SK-N-SH (cell line): ENCODE results near the gene CENPP. TPM values are rescaled to one million over a fixed set of nuclear protein-coding genes. Genes with fewer than 3 reads are reported as not detected.

Source experiments
- CTCF ChIA-PET: fragments of 300-600, 350-600 bp; formaldehyde crosslinking; extraction: SDS; loops from one replicate; lab custom pipeline; 2021; lab: Yijun Ruan, JAX
- POLR2A ChIA-PET: fragments of 350-600 bp; sonication (Branson Sonifier 250); formaldehyde crosslinking; extraction: SDS; loops from one replicate; lab custom pipeline; 2020; ENCODE audit warnings: antibody characterized with exemption, inconsistent platforms; lab: Yijun Ruan, JAX
- DNase-seq: peaks from one replicate; pipeline ENCODE4 v3.0.0; 2012
- H2AFZ ChIP-seq: fragments of 200-600 bp; sonication (generic); 2 replicates; pipeline ENCODE4 v1.8.1; 2016; ENCODE audit warnings: antibody characterized with exemption, mild to moderate bottlenecking, low read depth
- H3F3A ChIP-seq: fragments of 200-600 bp; sonication (generic); replicated peaks from 2 replicates; pipeline ENCODE3; 2016; ENCODE audit warnings: antibody characterized with exemption, mild to moderate bottlenecking; ENCODE audit not compliant: insufficient read depth
- H3K27ac ChIP-seq, 2 experiments: fragments of 200-500 bp in 1 of 2; fragments of 200-600 bp in 1 of 2; sonication (Bioruptor generic) in 1 of 2; sonication (generic), shearing (Covaris generic) in 1 of 2; 2 replicates each; pipeline versions ENCODE4 v1.5.1 to v1.6.1; 2014 to 2016; ENCODE audit warnings: low read depth in 2 of 2, inconsistent platforms in 1 of 2, low read length in 1 of 2, mild to moderate bottlenecking in 1 of 2, mixed read lengths in 1 of 2
- H3K27me3 ChIP-seq: fragments of 200-600 bp; sonication (generic), shearing (Covaris generic); 2 replicates; pipeline ENCODE4 v1.6.1; 2016; ENCODE audit warnings: mixed run types; ENCODE audit not compliant: insufficient read depth
- H3K36me3 ChIP-seq, 2 experiments: fragments of 200-500 bp in 1 of 2; fragments of 200-600 bp in 1 of 2; sonication (Bioruptor generic) in 1 of 2; sonication (generic) in 1 of 2; replicated peaks in 1 of 2; 2 replicates each; pipeline versions ENCODE3 to v1.5.1; 2014 to 2016; ENCODE audit warnings: low read length in 1 of 2, mild to moderate bottlenecking in 1 of 2; ENCODE audit not compliant: insufficient read depth in 2 of 2, control insufficient read depth in 1 of 2
- H3K4me1 ChIP-seq, 2 experiments: fragments of 200-500 bp in 1 of 2; fragments of 200-600 bp in 1 of 2; sonication (Bioruptor generic) in 1 of 2; sonication (generic), shearing (Covaris generic) in 1 of 2; 2 replicates each; pipeline versions ENCODE4 v1.5.1 to v1.6.1; 2014 to 2016; ENCODE audit warnings: low read depth in 1 of 2, low read length in 1 of 2, mixed run types in 1 of 2; ENCODE audit not compliant: insufficient read depth in 2 of 2, control insufficient read depth in 1 of 2
- H3K4me2 ChIP-seq: fragments of 200-600 bp; sonication (generic), shearing (Covaris generic); 2 replicates; pipeline ENCODE4 v1.6.1; 2017; ENCODE audit warnings: mixed run types
- H3K4me3 ChIP-seq, 2 experiments: fragments of 200-500 bp in 1 of 2; fragments of 200-600 bp in 1 of 2; sonication (Bioruptor generic) in 1 of 2; sonication (generic), shearing (Covaris generic) in 1 of 2; 2 replicates each; pipeline versions ENCODE4 v1.5.1 to v1.8.1; 2014 to 2016; ENCODE audit warnings: low read depth in 2 of 2, inconsistent platforms in 1 of 2, low read length in 1 of 2, mild to moderate bottlenecking in 1 of 2, mixed read lengths in 1 of 2, moderate library complexity in 1 of 2
- H3K79me2 ChIP-seq: fragments of 200-600 bp; sonication (generic); 2 replicates; pipeline ENCODE4 v1.8.1; 2017; ENCODE audit warnings: mild to moderate bottlenecking; ENCODE audit not compliant: insufficient read depth
- H3K9ac ChIP-seq: fragments of 200-600 bp; sonication (generic); 2 replicates; pipeline ENCODE4 v1.6.1; 2017; ENCODE audit warnings: mixed run types
- H3K9me2 ChIP-seq: fragments of 200-600 bp; sonication (generic); 2 replicates; pipeline ENCODE4 v1.6.1; 2017; ENCODE audit warnings: mixed run types
- H3K9me3 ChIP-seq: fragments of 200-600 bp; sonication (generic); 2 replicates; pipeline ENCODE4 v1.6.1; 2017; ENCODE audit warnings: mixed run types, mild to moderate bottlenecking, moderate library complexity
- H4K20me1 ChIP-seq: fragments of 200-600 bp; sonication (generic); 2 replicates; pipeline ENCODE4 v1.6.1; 2017; ENCODE audit warnings: mild to moderate bottlenecking, mixed run types; ENCODE audit not compliant: insufficient read depth
- CTCF ChIP-seq: fragments of 200-600 bp; sonication (generic); IDR thresholded peaks from 2 replicates; pipeline ENCODE4 v1.6.1; 2017; ENCODE audit warnings: antibody characterized with exemption, mild to moderate bottlenecking, moderate library complexity
- FOSL2 ChIP-seq: IDR thresholded peaks from 2 replicates; pipeline ENCODE4 v1.4.0; 2012; ENCODE audit warnings: low read depth, mild to moderate bottlenecking, moderate library complexity, borderline replicate concordance
- FOXJ3 ChIP-seq: sonication (generic); formaldehyde crosslinking; IDR thresholded peaks from 2 replicates; pipeline ENCODE4 v1.5.1; 2020; ENCODE audit warnings: mild to moderate bottlenecking, missing genetic modification reagents
- GABPA ChIP-seq: IDR thresholded peaks from 2 replicates; pipeline ENCODE4 v1.4.0; 2012; ENCODE audit warnings: low read depth, mild to moderate bottlenecking
- JUND ChIP-seq: IDR thresholded peaks from 2 replicates; pipeline ENCODE4 v1.4.0; 2012
- MXI1 ChIP-seq: IDR thresholded peaks from 2 replicates; pipeline ENCODE4 v1.6.1; 2012; ENCODE audit warnings: mild to moderate bottlenecking, low read depth, low read length, improper control_type of control experiment
- NFIC ChIP-seq: IDR thresholded peaks from 2 replicates; pipeline ENCODE4 v1.4.0; 2012; ENCODE audit warnings: borderline replicate concordance
- NRF1 ChIP-seq: IDR thresholded peaks from 2 replicates; pipeline ENCODE4 v1.6.1; 2012; ENCODE audit warnings: low read depth, mild to moderate bottlenecking, low read length
- POLR2AphosphoS5 ChIP-seq: IDR thresholded peaks from 2 replicates; pipeline ENCODE4 v1.6.1; 2012; ENCODE audit warnings: low read depth, low read length
- RAD21 ChIP-seq: IDR thresholded peaks from 2 replicates; pipeline ENCODE4 v1.6.1; 2012; ENCODE audit warnings: mild to moderate bottlenecking, low read length
- RCOR1 ChIP-seq: fragments of 150-350 bp; IDR thresholded peaks from 2 replicates; pipeline ENCODE4 v1.6.1; 2017; ENCODE audit warnings: antibody characterized with exemption, low read length
- SMC3 ChIP-seq: IDR thresholded peaks from 2 replicates; pipeline ENCODE4 v1.6.1; 2012; ENCODE audit warnings: low read depth, low read length, improper control_type of control experiment
- TAF1 ChIP-seq: IDR thresholded peaks from 2 replicates; pipeline ENCODE4 v1.6.1; 2012; ENCODE audit warnings: low read depth, mild to moderate bottlenecking, low read length, moderate library complexity, borderline replicate concordance
- WGBS: methylation state at CpG from one replicate; pipeline ENCODE4 v1.1.6; 2017; ENCODE audit warnings: low lambda C conversion rate; 5-methylcytosine and 5-hydroxymethylcytosine counted together
- polyA plus RNA-seq, 3 experiments: library from polyadenylated mRNA; depleted of rRNA; stranded (reverse); fragments of >200 nt; gene quantifications; 2 replicates each; pipeline ENCODE4 v1.2.3, GENCODE V29; 2012
- TF ChIP-seq, protein P1 (sequence below): IDR thresholded peaks from 2 replicates; pipeline ENCODE4 v1.4.0; 2012; ENCODE audit warnings: low read depth, borderline replicate concordance
- TF ChIP-seq, protein P2 (sequence below): IDR thresholded peaks from 2 replicates; pipeline ENCODE4; 2012
- TF ChIP-seq, protein P3 (sequence below): IDR thresholded peaks from 2 replicates; pipeline ENCODE4 v1.4.0; 2012; ENCODE audit warnings: low read depth, borderline replicate concordance

CENPP gene
- polyA plus RNA-seq, 1 of the 3 experiments (the other 2 are of a cell fraction) = 1.3 TPM

GRCh38 chr9:92528522-92528849 is 202.7 kb downstream of the CENPP start (continued):
- no peak for TF ChIP-seq FOXJ3 (CRISPR knock-in tag)

DNA sequence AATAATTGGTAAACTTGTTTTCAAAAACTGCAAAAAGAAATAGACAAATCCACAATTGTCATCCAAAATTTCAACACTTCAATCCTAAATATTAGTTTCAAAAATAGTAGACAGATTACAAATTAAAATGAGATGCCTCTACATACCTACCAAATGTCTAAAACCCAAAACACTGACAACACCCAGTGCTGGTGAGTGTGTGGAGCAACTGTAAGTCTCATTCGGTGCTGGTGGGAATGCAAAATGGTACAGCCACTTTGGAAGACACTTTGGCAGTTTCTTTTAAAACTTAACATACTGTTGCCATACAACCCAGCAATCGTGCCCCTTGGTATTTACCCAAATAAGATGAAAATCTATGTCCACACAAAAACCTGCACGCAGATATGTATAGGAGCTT is 203.4 kb downstream of the CENPP start:
- Histone ChIP-seq H3K27ac (no peak overlapping the region), H3F3A (no peaks in the 10 kb centered on the region), H4K20me1 (no peaks in the 10 kb centered on the region), H3K9me2 (no peaks in the 10 kb centered on the region), H3K4me1 (peaks cover 0 to 3% of the 10 kb centered on the region in 2 experiments; a peak in 2 of 4 replicates), H3K79me2 (no peaks in the 10 kb centered on the region), H3K9ac (no peak overlapping the region), H2AFZ (no peak overlapping the region), H3K9me3 (no peaks in the 10 kb centered on the region), H3K4me3 (no peak overlapping the region), H3K36me3 (no peaks in the 10 kb centered on the region), H3K27me3 (no peaks in the 10 kb centered on the region), H3K4me2 (no peak overlapping the region)
- TF ChIP-seq CTCF (no peak), RAD21 (no peak)
- ChIA-PET CTCF (no interaction called here), POLR2A (no interaction called here)
- WGBS = 88% methylated on average over 3 of the region's 3 CpGs
- no peak for DNase-seq

- Histone ChIP-seq H3K79me2 (no peaks in the 10 kb centered on the region), H3K27ac (no peak overlapping the region), H3K36me3 (no peaks in the 10 kb centered on the region), H3K4me2 (no peak overlapping the region), H3K4me1 (peaks cover 0 to 3% of the 10 kb centered on the region in 2 experiments; a peak in 3 of 4 replicates), H3K9me2 (no peaks in the 10 kb centered on the region), H3K27me3 (no peaks in the 10 kb centered on the region), H3F3A (no peaks in the 10 kb centered on the region), H3K9ac (no peak overlapping the region), H4K20me1 (no peaks in the 10 kb centered on the region), H2AFZ (no peak overlapping the region), H3K9me3 (no peaks in the 10 kb centered on the region), H3K4me3 (no peak overlapping the region)
- ChIA-PET CTCF (no interaction called here), POLR2A (no interaction called here)
- TF ChIP-seq JUND = no peak
- no peak for TF ChIP-seq NRF1
- no peak for TF ChIP-seq FOSL2
- TF ChIP-seq RAD21 = no peak
- TF ChIP-seq FOXJ3 (CRISPR knock-in tag) = no peak
- no peak for TF ChIP-seq POLR2AphosphoS5
- no peak for TF ChIP-seq TAF1
- no peak for TF ChIP-seq RCOR1
- TF ChIP-seq, protein P1, sequence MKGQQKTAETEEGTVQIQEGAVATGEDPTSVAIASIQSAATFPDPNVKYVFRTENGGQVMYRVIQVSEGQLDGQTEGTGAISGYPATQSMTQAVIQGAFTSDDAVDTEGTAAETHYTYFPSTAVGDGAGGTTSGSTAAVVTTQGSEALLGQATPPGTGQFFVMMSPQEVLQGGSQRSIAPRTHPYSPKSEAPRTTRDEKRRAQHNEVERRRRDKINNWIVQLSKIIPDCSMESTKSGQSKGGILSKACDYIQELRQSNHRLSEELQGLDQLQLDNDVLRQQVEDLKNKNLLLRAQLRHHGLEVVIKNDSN = no peak
- TF ChIP-seq, protein P2, sequence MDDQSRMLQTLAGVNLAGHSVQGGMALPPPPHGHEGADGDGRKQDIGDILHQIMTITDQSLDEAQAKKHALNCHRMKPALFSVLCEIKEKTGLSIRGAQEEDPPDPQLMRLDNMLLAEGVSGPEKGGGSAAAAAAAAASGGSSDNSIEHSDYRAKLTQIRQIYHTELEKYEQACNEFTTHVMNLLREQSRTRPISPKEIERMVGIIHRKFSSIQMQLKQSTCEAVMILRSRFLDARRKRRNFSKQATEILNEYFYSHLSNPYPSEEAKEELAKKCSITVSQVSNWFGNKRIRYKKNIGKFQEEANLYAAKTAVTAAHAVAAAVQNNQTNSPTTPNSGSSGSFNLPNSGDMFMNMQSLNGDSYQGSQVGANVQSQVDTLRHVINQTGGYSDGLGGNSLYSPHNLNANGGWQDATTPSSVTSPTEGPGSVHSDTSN = no peak
- TF ChIP-seq GABPA = no peak
- no peak for TF ChIP-seq NFIC
- TF ChIP-seq SMC3 = no peak
- TF ChIP-seq, protein P3, sequence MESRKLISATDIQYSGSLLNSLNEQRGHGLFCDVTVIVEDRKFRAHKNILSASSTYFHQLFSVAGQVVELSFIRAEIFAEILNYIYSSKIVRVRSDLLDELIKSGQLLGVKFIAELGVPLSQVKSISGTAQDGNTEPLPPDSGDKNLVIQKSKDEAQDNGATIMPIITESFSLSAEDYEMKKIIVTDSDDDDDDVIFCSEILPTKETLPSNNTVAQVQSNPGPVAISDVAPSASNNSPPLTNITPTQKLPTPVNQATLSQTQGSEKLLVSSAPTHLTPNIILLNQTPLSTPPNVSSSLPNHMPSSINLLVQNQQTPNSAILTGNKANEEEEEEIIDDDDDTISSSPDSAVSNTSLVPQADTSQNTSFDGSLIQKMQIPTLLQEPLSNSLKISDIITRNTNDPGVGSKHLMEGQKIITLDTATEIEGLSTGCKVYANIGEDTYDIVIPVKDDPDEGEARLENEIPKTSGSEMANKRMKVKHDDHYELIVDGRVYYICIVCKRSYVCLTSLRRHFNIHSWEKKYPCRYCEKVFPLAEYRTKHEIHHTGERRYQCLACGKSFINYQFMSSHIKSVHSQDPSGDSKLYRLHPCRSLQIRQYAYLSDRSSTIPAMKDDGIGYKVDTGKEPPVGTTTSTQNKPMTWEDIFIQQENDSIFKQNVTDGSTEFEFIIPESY = no peak
- TF ChIP-seq MXI1 = no peak
- DNase-seq = no peak
Observed at GRCh38 chr9:92530893-92531292, 205.1 kb downstream of the CENPP start.
